WTC11 (cell line): ENCODE measurements around the gene SLC6A8. TPM values are rescaled to one million over a fixed set of nuclear protein-coding genes. Genes with fewer than 3 reads are reported as not detected.

Experiments
- ATAC-seq: fragments of 200-7000 bp; cut with Tn5 transposase; 2 replicates; pipeline ENCODE4 v1.10.0; 2021; ENCODE audit warnings: mild to moderate bottlenecking, moderate library complexity
- CTCF ChIA-PET: fragments of 300-600 bp; sonication (Branson Sonifier 250); formaldehyde crosslinking; loops from one replicate; lab custom pipeline; 2021; ENCODE audit warnings: antibody characterized with exemption; lab: Charles Lee
- POLR2A ChIA-PET: fragments of 350-600 bp; sonication (Branson Sonifier 250); formaldehyde crosslinking; loops from one replicate; lab custom pipeline; 2021; ENCODE audit warnings: antibody characterized with exemption; lab: Charles Lee
- DNase-seq: peaks from one replicate; pipeline ENCODE4 v3.0.0; 2021; ENCODE audit warnings: low spot score
- H3K27ac Mint-ChIP-seq: 2 replicates; pipeline ENCODE4 v1.8.0; 2021; ENCODE audit warnings: mixed read lengths
- H3K27me3 Mint-ChIP-seq: 2 replicates; pipeline ENCODE4 v1.8.0; 2021; ENCODE audit warnings: low read depth, mild to moderate bottlenecking, moderate library complexity, mixed read lengths
- H3K36me3 Mint-ChIP-seq: 2 replicates; pipeline ENCODE4 v1.8.0; 2021; ENCODE audit warnings: mixed read lengths
- H3K4me1 Mint-ChIP-seq: 2 replicates; pipeline ENCODE4 v1.8.0; 2022; ENCODE audit warnings: mixed read lengths
- H3K4me3 Mint-ChIP-seq: 2 replicates; pipeline ENCODE4 v1.8.0; 2021; ENCODE audit warnings: mild to moderate bottlenecking, moderate library complexity, mixed read lengths
- H3K9me3 Mint-ChIP-seq: 2 replicates; pipeline ENCODE4 v1.8.0; 2021; ENCODE audit warnings: mixed read lengths
- CBFB ChIP-seq: sonication (generic); formaldehyde crosslinking; IDR thresholded peaks from 2 replicates; pipeline ENCODE4 v1.8.1; 2022; ENCODE audit warnings: mild to moderate bottlenecking, low read depth, missing genetic modification reagents
- GRHL2 ChIP-seq: fragments of 250-450 bp; sonication (Bioruptor Pico); IDR thresholded peaks from 2 replicates; pipeline ENCODE4 v1.8.0; 2022; ENCODE audit warnings: mild to moderate bottlenecking, moderate library complexity; ENCODE audit not compliant: insufficient replicate concordance, severe bottlenecking
- OVOL2 ChIP-seq: fragments of 250-450 bp; sonication (Bioruptor Pico); IDR thresholded peaks from 2 replicates; pipeline ENCODE4 v1.9.0; 2021; ENCODE audit warnings: mild to moderate bottlenecking, borderline replicate concordance
- SMAD4 ChIP-seq: sonication (generic); formaldehyde crosslinking; IDR thresholded peaks from 2 replicates; pipeline ENCODE4 v1.8.0; 2022; ENCODE audit warnings: mild to moderate bottlenecking, missing genetic modification reagents
- TCF7 ChIP-seq: sonication (generic); formaldehyde crosslinking; IDR thresholded peaks from 2 replicates; pipeline ENCODE4 v1.8.0; 2022; ENCODE audit warnings: mild to moderate bottlenecking, low read depth, missing genetic modification reagents, moderate library complexity
- TEAD4 ChIP-seq: sonication (generic); formaldehyde crosslinking; IDR thresholded peaks from 2 replicates; pipeline ENCODE4 v1.8.0; 2022; ENCODE audit warnings: mild to moderate bottlenecking, missing genetic modification reagents
- ZNF121 ChIP-seq: sonication (generic); formaldehyde crosslinking; IDR thresholded peaks from 2 replicates; pipeline ENCODE4 v1.8.0; 2023; ENCODE audit warnings: missing genetic modification reagents
- ZNF416 ChIP-seq: fragments of 250-450 bp; sonication (Bioruptor Pico); IDR thresholded peaks from 2 replicates; pipeline ENCODE4 v1.9.0; 2021; ENCODE audit warnings: mild to moderate bottlenecking, inconsistent platforms
- total RNA-seq: library from RNA; stranded (reverse); gene quantifications from 3 replicates; pipeline ENCODE4 v1.2.3, GENCODE V29; 2021
- TF ChIP-seq, protein P1 (sequence below): sonication (generic); formaldehyde crosslinking; IDR thresholded peaks from 2 replicates; pipeline ENCODE4 v1.8.1; 2022; ENCODE audit warnings: low read depth, mild to moderate bottlenecking, moderate library complexity, missing genetic modification reagents, borderline replicate concordance
- TF ChIP-seq, protein P2 (sequence below): sonication (generic); formaldehyde crosslinking; IDR thresholded peaks from 2 replicates; pipeline ENCODE4 v1.8.1; 2022; ENCODE audit warnings: missing genetic modification reagents, borderline replicate concordance
- TF ChIP-seq, protein P3 (sequence below): fragments of 250-450 bp; sonication (Bioruptor Pico); IDR thresholded peaks from 2 replicates; pipeline ENCODE4 v1.9.0; 2021; ENCODE audit warnings: mild to moderate bottlenecking
- TF ChIP-seq, protein P4 (sequence below): sonication (generic); formaldehyde crosslinking; IDR thresholded peaks from 2 replicates; pipeline ENCODE4 v1.8.1; 2022; ENCODE audit warnings: low read depth, missing genetic modification reagents, borderline replicate concordance
- TF ChIP-seq, protein P5 (sequence below): sonication (generic); formaldehyde crosslinking; IDR thresholded peaks from 2 replicates; pipeline ENCODE4 v1.8.1; 2022; ENCODE audit warnings: mild to moderate bottlenecking, missing genetic modification reagents, moderate library complexity, borderline replicate concordance
- TF ChIP-seq, protein P6 (sequence below): sonication (generic); formaldehyde crosslinking; IDR thresholded peaks from 2 replicates; pipeline ENCODE4 v1.8.0; 2022; ENCODE audit warnings: mild to moderate bottlenecking, missing genetic modification reagents
- TF ChIP-seq, protein P7 (sequence below): fragments of 200-600 bp; IDR thresholded peaks from 2 replicates; pipeline ENCODE4 v1.8.0; 2022; ENCODE audit warnings: antibody characterized with exemption
- TF ChIP-seq, protein P8 (sequence below): sonication (generic); formaldehyde crosslinking; IDR thresholded peaks from 2 replicates; pipeline ENCODE4 v1.8.0; 2022; ENCODE audit warnings: mild to moderate bottlenecking, missing genetic modification reagents
- TF ChIP-seq, protein P9 (sequence below): sonication (generic); formaldehyde crosslinking; IDR thresholded peaks from 2 replicates; pipeline ENCODE4 v1.8.1; 2023; ENCODE audit warnings: mild to moderate bottlenecking, missing genetic modification reagents, borderline replicate concordance
- TF ChIP-seq, protein P10 (sequence below): fragments of 250-450 bp; sonication (Bioruptor Pico); IDR thresholded peaks from 2 replicates; pipeline ENCODE4 v1.9.0; 2021; ENCODE audit warnings: mild to moderate bottlenecking

Gene SLC6A8
- total RNA-seq, 1 experiment from 2014 or later: 112 TPM

DNA sequence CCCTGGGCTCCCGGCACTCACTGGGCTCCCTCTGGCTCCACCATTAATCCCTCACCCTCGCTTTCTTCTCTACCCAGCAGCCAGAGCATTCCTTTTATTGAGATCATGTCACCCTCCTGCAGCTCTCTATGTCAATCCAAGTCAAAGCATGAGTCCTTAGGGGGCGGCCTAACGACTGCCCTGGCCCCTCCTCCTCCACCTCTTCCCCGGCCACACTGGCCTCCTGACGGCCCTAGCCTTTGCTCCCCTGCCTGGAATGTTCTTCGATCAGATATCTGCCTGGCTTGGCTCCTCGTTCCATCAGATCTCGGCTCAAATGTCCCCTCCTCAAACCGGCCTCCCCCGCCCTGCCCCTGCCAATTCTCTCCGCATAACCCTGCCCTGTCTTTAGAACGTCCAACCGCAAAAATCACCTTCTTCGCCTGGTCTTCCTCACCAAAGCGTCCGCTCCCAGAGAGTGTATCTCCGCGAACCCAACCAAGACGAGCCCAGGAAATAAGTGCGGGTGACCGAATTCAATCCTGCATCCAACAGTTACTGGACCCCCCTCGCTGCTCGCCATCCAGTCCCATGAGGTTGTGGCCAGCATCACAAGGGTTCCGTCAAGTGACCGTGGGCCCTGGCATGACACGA, 13.4 kb upstream of the SLC6A8 start:
- Mint-ChIP-seq H3K4me3 (peak overlapping the region; percentile 55), H3K36me3 (no peaks in the 10 kb centered on the region), H3K4me1 (peaks cover 9% of the 10 kb centered on the region), H3K27ac (no peak overlapping the region), H3K27me3 (peaks cover 8% of the 10 kb centered on the region), H3K9me3 (no peaks in the 10 kb centered on the region)
- POLR2A ChIA-PET: interaction anchor here (0.7 to 1.7 kb wide), 3 partner anchors 10 to 38 kb away, joined by 3 to 5 read pairs (median 4); partner anchors contain the start of gene SLC6A8
- CTCF ChIA-PET: interaction anchor here (0.8 to 7.7 kb wide), 5 partner anchors 11 to 125 kb away, joined by 3 to 143 read pairs (median 3); partner anchors contain the start of gene SLC6A8
- ATAC-seq: peak; percentile 51
- DNase-seq: no peak
- no peak for TF ChIP-seq OVOL2 (CRISPR knock-in tag)
- TF ChIP-seq, protein P1, sequence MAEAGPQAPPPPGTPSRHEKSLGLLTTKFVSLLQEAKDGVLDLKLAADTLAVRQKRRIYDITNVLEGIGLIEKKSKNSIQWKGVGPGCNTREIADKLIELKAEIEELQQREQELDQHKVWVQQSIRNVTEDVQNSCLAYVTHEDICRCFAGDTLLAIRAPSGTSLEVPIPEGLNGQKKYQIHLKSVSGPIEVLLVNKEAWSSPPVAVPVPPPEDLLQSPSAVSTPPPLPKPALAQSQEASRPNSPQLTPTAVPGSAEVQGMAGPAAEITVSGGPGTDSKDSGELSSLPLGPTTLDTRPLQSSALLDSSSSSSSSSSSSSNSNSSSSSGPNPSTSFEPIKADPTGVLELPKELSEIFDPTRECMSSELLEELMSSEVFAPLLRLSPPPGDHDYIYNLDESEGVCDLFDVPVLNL (CRISPR knock-in tag): no peak
- TF ChIP-seq ZNF121 (CRISPR knock-in tag): no peak
- TF ChIP-seq TCF7: no peak
- TF ChIP-seq CBFB (CRISPR knock-in tag): no peak
- TF ChIP-seq, protein P2, sequence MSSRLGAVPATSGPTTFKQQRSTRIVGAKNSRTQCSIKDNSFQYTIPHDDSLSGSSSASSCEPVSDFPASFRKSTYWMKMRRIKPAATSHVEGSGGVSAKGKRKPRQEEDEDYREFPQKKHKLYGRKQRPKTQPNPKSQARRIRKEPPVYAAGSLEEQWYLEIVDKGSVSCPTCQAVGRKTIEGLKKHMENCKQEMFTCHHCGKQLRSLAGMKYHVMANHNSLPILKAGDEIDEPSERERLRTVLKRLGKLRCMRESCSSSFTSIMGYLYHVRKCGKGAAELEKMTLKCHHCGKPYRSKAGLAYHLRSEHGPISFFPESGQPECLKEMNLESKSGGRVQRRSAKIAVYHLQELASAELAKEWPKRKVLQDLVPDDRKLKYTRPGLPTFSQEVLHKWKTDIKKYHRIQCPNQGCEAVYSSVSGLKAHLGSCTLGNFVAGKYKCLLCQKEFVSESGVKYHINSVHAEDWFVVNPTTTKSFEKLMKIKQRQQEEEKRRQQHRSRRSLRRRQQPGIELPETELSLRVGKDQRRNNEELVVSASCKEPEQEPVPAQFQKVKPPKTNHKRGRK (CRISPR knock-in tag): no peak
- TF ChIP-seq, protein P3, sequence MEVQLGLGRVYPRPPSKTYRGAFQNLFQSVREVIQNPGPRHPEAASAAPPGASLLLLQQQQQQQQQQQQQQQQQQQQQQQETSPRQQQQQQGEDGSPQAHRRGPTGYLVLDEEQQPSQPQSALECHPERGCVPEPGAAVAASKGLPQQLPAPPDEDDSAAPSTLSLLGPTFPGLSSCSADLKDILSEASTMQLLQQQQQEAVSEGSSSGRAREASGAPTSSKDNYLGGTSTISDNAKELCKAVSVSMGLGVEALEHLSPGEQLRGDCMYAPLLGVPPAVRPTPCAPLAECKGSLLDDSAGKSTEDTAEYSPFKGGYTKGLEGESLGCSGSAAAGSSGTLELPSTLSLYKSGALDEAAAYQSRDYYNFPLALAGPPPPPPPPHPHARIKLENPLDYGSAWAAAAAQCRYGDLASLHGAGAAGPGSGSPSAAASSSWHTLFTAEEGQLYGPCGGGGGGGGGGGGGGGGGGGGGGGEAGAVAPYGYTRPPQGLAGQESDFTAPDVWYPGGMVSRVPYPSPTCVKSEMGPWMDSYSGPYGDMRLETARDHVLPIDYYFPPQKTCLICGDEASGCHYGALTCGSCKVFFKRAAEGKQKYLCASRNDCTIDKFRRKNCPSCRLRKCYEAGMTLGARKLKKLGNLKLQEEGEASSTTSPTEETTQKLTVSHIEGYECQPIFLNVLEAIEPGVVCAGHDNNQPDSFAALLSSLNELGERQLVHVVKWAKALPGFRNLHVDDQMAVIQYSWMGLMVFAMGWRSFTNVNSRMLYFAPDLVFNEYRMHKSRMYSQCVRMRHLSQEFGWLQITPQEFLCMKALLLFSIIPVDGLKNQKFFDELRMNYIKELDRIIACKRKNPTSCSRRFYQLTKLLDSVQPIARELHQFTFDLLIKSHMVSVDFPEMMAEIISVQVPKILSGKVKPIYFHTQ (CRISPR knock-in tag): no peak
- TF ChIP-seq, protein P4, sequence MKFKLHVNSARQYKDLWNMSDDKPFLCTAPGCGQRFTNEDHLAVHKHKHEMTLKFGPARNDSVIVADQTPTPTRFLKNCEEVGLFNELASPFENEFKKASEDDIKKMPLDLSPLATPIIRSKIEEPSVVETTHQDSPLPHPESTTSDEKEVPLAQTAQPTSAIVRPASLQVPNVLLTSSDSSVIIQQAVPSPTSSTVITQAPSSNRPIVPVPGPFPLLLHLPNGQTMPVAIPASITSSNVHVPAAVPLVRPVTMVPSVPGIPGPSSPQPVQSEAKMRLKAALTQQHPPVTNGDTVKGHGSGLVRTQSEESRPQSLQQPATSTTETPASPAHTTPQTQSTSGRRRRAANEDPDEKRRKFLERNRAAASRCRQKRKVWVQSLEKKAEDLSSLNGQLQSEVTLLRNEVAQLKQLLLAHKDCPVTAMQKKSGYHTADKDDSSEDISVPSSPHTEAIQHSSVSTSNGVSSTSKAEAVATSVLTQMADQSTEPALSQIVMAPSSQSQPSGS (CRISPR knock-in tag): no peak
- TF ChIP-seq SMAD4 (CRISPR knock-in tag): no peak
- no peak for TF ChIP-seq ZNF416 (CRISPR knock-in tag)
- TF ChIP-seq, protein P5, sequence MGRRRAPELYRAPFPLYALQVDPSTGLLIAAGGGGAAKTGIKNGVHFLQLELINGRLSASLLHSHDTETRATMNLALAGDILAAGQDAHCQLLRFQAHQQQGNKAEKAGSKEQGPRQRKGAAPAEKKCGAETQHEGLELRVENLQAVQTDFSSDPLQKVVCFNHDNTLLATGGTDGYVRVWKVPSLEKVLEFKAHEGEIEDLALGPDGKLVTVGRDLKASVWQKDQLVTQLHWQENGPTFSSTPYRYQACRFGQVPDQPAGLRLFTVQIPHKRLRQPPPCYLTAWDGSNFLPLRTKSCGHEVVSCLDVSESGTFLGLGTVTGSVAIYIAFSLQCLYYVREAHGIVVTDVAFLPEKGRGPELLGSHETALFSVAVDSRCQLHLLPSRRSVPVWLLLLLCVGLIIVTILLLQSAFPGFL (CRISPR knock-in tag): no peak
- no peak for TF ChIP-seq TEAD4 (CRISPR knock-in tag)
- TF ChIP-seq, protein P6, sequence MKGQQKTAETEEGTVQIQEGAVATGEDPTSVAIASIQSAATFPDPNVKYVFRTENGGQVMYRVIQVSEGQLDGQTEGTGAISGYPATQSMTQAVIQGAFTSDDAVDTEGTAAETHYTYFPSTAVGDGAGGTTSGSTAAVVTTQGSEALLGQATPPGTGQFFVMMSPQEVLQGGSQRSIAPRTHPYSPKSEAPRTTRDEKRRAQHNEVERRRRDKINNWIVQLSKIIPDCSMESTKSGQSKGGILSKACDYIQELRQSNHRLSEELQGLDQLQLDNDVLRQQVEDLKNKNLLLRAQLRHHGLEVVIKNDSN (CRISPR knock-in tag): no peak
- TF ChIP-seq, protein P7, sequence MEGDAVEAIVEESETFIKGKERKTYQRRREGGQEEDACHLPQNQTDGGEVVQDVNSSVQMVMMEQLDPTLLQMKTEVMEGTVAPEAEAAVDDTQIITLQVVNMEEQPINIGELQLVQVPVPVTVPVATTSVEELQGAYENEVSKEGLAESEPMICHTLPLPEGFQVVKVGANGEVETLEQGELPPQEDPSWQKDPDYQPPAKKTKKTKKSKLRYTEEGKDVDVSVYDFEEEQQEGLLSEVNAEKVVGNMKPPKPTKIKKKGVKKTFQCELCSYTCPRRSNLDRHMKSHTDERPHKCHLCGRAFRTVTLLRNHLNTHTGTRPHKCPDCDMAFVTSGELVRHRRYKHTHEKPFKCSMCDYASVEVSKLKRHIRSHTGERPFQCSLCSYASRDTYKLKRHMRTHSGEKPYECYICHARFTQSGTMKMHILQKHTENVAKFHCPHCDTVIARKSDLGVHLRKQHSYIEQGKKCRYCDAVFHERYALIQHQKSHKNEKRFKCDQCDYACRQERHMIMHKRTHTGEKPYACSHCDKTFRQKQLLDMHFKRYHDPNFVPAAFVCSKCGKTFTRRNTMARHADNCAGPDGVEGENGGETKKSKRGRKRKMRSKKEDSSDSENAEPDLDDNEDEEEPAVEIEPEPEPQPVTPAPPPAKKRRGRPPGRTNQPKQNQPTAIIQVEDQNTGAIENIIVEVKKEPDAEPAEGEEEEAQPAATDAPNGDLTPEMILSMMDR: no peak
- TF ChIP-seq, protein P8, sequence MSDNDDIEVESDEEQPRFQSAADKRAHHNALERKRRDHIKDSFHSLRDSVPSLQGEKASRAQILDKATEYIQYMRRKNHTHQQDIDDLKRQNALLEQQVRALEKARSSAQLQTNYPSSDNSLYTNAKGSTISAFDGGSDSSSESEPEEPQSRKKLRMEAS (CRISPR knock-in tag): no peak
- TF ChIP-seq, protein P9, sequence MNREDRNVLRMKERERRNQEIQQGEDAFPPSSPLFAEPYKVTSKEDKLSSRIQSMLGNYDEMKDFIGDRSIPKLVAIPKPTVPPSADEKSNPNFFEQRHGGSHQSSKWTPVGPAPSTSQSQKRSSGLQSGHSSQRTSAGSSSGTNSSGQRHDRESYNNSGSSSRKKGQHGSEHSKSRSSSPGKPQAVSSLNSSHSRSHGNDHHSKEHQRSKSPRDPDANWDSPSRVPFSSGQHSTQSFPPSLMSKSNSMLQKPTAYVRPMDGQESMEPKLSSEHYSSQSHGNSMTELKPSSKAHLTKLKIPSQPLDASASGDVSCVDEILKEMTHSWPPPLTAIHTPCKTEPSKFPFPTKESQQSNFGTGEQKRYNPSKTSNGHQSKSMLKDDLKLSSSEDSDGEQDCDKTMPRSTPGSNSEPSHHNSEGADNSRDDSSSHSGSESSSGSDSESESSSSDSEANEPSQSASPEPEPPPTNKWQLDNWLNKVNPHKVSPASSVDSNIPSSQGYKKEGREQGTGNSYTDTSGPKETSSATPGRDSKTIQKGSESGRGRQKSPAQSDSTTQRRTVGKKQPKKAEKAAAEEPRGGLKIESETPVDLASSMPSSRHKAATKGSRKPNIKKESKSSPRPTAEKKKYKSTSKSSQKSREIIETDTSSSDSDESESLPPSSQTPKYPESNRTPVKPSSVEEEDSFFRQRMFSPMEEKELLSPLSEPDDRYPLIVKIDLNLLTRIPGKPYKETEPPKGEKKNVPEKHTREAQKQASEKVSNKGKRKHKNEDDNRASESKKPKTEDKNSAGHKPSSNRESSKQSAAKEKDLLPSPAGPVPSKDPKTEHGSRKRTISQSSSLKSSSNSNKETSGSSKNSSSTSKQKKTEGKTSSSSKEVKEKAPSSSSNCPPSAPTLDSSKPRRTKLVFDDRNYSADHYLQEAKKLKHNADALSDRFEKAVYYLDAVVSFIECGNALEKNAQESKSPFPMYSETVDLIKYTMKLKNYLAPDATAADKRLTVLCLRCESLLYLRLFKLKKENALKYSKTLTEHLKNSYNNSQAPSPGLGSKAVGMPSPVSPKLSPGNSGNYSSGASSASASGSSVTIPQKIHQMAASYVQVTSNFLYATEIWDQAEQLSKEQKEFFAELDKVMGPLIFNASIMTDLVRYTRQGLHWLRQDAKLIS (CRISPR knock-in tag): no peak
- no peak for TF ChIP-seq GRHL2 (CRISPR knock-in tag)
- TF ChIP-seq, protein P10, sequence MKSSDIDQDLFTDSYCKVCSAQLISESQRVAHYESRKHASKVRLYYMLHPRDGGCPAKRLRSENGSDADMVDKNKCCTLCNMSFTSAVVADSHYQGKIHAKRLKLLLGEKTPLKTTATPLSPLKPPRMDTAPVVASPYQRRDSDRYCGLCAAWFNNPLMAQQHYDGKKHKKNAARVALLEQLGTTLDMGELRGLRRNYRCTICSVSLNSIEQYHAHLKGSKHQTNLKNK (CRISPR knock-in tag): no peak
